HG03520 (cell line): ENCODE measurements around the gene TMTC1.

Experiments
- ATAC-seq: cut with Tn5 transposase; IDR thresholded peaks from one replicate; pipeline ENCODE4 v1.9.1; 2021; ENCODE audit warnings: mild to moderate bottlenecking, moderate library complexity; ENCODE audit not compliant: unreplicated experiment

The TMTC1 gene

DNA sequence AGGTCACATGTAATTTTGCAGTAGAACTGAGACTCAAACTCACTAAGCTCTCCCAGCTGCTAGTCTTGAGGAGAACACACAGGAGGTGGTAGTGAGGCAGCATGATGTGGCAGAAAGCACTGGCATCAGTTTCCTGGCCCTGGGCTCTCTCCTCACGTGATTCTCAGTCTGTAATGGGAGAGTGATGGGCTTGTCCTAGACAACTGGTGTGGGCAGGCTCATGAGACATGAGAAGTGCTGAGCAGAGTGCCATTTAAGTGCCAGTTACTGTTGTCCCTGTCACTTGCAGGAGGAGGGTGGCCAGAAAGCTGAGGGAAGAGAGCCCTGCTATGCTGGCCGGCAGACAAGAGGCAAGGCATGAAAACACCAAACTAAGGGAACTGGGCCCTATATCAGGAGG, 237.7 kb downstream of the TMTC1 start:
- ATAC-seq: no peak

DNA sequence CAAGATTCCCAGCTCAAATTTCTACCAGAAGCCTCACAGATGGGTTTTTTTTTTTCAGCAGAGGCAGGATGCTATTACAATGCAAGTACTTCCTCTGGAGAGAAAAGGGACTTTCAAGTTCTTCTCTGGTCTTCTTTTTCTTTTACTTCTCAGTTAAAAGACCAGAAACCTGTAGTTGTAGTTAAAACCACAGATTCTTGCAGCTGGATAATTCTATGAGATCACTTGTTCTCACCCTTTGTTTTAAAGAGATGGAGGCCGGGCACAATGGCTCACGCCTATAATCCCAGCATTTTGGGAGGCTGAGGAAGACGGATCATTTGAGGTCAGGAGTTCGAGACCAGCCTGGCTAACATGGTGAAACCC, 238.7 kb downstream of the TMTC1 start:
- peak; percentile 72 for ATAC-seq

DNA sequence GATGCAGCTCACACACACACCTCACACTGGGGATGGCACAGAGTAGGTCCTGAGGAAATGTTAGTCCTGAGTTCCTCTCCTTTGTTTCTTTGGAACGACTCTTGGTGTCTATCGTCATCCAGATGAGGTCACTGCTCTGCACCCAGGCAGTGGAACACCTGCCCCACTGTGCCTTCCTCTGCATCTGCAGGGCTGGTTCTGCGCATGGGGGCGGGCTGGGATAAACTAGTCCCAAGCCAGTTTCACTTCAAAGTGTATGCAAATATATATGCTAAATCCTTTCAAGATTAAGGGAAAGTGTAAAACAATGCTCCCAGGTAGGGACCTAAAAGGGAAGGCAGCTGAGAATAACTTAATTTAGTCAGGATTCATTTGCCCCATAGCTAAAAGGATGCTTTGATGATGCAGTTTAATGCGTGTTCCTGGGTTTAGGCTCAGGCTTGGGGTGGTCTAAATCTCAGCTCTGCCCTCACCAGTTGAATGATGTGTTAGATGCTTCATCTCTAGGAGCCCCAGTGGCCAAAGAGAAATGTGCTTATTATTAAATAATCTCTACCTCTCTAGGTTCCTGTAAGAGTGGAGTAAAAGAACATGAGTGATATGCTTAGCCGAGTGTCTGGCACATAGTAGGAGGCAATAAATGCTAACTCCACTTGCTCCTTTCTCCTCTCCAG, 239.2 kb downstream of the TMTC1 start:
- peak; percentile 20 for ATAC-seq

- no peak for ATAC-seq
These were observed 240.7 kb downstream of the TMTC1 start for GRCh38 chr12:29543036-29543435.

GRCh38 chr12:29537298-29537697, 246.4 kb downstream of the TMTC1 start:
- ATAC-seq: no peak

DNA sequence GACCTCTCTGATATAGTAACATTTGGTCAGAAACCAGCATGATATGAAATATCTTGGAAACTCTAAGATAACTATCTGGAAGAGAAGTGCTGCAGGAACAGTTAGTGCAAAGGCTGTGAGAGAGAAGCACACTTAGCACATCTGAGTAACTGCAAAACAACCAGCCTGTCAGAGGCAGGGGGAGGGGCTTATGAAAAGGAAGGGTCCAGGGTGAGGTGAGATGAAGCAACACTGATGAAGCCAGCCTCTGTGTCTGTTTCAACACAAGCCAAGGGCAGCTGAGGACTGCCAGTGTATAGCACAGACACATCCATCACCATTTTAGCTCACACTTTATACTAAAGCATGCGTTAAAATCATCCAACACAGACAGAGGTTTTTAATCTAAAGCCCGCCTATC, 248.8 kb downstream of the TMTC1 start:
- ATAC-seq: no peak

DNA sequence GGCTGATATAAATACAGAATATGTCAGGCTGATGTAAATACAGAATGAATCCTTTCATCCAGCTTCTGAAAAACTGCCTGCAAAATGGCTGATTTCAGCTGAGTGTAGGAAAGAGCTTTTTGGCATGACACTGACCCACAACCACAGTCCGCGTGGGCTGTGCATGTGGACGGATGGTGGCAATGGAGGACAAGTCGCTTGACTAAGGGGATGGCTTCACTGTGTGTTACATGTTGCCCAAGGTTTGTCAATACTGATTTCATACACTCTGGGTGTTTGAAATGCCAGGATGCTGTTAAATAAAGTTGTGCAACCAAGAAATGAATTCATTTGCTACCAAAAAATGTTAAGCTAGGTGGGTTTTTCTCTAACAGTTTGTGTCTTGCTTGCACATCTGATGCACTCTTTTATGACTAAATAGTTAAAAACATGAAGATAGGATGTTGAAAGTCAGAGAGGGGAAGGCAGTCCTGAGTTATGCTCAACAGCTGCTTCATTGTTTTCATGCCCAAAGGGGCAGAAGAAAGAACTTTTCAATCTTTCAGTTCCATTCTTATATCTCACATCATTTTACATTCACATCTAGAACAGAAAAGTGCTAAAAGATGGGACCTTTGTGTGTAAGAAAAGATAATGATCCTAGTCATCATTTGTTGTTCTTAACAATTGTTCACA, 249.8 kb downstream of the TMTC1 start:
- no peak for ATAC-seq

GRCh38 chr12:29531471-29531870, 252.3 kb downstream of the TMTC1 start:
- no peak for ATAC-seq

GRCh38 chr12:29530436-29530835, 253.3 kb downstream of the TMTC1 start:
- no peak for ATAC-seq

DNA sequence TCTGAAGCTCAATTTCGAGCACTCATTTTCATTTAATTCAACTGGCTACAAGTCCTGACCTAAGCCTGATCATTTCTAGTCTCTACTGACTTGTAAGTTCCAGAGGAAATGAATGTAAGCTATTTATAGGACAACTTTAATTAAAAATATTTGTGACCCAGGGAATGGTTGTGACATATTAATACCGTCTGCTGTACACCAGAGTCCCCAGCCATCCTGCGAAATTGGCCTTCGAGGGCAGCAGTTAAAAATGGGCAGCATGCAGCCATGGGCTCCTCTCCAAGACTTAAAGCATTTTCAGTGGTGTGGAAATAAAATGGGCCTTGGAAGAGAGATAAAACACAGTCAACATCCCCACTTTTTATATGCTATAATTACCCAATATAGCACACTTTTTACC, 255.6 kb downstream of the TMTC1 start:
- no peak for ATAC-seq

DNA sequence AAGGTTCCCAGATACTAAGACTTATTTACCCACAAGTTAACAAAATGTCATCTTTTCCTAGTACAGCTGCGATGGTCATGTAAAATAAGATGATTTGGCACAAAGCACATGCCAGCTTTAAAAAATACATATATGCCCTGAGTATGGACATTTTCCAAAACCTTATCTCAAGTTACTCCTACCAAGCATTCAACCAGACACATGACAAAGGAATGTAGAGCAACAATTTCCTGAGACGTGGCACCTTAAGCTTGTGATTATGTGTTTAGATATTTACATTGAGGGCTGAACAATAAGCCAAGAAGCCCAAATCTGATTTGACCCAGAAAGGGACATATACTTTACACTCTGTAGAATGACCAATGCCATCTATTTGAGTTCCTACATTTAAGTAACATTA, 261.8 kb downstream of the TMTC1 start:
- no peak for ATAC-seq

GRCh38 chr12:29519585-29520182, 264.1 kb downstream of the TMTC1 start:
- no peak for ATAC-seq

- no peak for ATAC-seq
These were observed 265.3 kb downstream of the TMTC1 start for GRCh38 chr12:29518407-29518806.

- no peak for ATAC-seq
These were observed 266.5 kb downstream of the TMTC1 start for GRCh38 chr12:29517264-29517663.

- no peak for ATAC-seq
These were observed 267.3 kb downstream of the TMTC1 start for GRCh38 chr12:29516431-29516875.

DNA sequence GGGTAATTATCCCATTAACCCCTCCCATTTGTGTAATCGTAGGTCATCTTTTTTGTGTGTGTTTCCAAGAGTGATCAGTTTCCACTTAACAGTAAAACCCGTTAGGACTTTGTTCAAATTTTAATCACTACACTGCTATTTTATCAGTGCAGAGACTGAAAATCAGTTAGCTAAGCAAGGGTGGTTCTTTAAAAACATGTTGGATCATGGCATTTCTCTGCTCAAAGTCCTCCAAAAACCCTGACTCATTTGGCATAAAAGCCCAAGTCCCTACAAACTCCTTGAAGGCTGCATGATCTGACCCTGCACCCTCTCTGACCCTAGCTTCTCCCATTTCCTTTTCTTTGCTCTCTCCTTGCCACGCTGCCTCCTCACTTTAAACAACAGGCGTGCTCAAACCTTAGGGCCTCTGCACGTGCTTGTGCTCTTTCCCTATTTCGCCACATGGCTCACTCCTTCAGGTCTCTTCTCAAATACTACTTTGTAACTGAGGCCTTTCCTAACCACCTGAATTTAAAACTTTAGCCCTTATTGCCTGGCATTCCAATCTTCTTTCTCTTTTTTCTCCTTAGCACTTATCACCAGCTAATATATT, 273.1 kb downstream of the TMTC1 start:
- no peak for ATAC-seq

- no peak for ATAC-seq
These were observed 274.2 kb downstream of the TMTC1 start for GRCh38 chr12:29509503-29509902.

DNA sequence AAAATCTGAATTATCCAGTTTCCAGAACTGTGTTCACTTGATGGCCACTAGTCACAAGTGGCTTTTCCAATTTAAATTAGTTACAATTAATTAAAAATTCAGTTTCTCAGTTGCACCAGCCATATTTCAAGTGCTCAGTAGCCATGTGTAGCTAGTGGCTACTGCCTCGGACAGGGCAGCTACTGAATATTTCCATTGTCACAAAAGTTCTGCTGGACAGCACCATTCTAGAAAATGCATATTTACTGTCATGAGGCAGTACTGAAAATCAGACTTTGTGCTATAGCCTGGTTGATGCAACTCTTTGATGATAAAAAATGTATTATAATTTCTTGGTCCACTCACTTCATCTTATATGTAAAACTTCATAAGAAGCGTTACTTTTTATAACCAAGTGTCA, 274.8 kb downstream of the TMTC1 start:
- no peak for ATAC-seq

GRCh38 chr12:29505122-29505521, 278.6 kb downstream of the TMTC1 start:
- ATAC-seq: no peak

DNA sequence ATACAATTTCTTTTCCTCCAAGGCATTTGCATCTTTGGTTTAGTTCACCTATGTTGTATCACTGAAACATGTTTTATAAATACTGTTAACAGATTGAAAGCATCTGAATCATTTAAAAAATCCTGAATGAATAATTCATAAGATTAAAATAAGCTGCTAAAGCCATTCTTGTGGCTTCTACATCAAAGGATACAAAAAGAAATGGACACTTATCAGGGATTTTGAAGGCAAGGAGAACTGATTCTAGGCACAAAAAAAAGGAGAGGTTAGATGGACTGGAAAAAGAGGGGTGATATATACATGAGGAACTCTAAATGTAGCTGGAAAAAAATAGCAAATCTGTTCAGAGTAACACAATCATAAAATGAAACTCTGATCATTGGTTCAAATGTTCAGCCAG, 280.5 kb downstream of the TMTC1 start:
- no peak for ATAC-seq

GRCh38 chr12:29499235-29499634, 284.5 kb downstream of the TMTC1 start:
- no peak for ATAC-seq

DNA sequence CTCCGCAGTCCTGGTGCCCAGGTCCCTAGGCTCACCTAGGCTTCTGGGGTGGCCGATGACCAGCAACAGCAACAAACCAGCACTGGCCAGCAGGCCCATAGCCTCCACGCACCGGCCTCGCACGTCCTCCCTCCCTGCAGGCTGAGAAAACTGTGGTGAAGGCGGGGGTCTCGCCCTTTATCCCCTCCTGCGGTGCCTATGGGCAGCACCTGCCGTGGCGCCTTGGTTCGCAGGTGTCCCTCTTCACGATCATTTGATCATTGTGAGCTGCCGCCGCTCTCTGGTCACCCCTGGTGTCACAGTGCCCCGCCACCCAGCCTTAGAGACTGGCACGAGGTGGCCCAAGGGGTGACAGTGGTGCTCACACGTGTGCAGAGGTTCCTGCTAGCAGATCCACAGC, 286.2 kb downstream of the TMTC1 start, which contains the start of gene OVCH1:
TSS of gene OVCH1 (minus strand) at position 99 of the 400 bp plus-strand sequence. CDS start at position 99, 0 bp downstream.
- ATAC-seq: no peak
